ENCODE data around the gene SPRYD4.
"Not testable (repeated sequence)": the region's sequence is repeated elsewhere in the genome, so short reads cannot be mapped to it uniquely, and the experiment has no call there.

The SPRYD4 gene

GRCh38 chr12:56434828-56435227 is 33.5 kb upstream of the SPRYD4 start:
- Histone ChIP-seq H3K9ac (ENCODE audit: low read length) (no peak overlapping the region), H3K9me2 (replicated peaks; ENCODE audit: insufficient read depth, low read length) (no peaks in the 10 kb centered on the region), H3F3A (ENCODE audit: insufficient read depth, low read length) (no peaks in the 10 kb centered on the region), H3K9me3 (replicated peaks; ENCODE audit: insufficient read depth, low read length) (no peaks in the 10 kb centered on the region), H3K27ac (ENCODE audit: low read length) (no peak overlapping the region), H3K4me3 (ENCODE audit: low read length) (no peak overlapping the region), H2AFZ (ENCODE audit: low read length) (no peak overlapping the region), H3K79me2 (ENCODE audit: low read length) (peaks cover 49% of the 10 kb centered on the region), H3K4me2 (ENCODE audit: low read depth, low read length) (no peak overlapping the region), H3K4me1 (ENCODE audit: low read length) (no peaks in the 10 kb centered on the region), H4K20me1 (ENCODE audit: insufficient read depth, low read length) (no peaks in the 10 kb centered on the region), H3K36me3 (replicated peaks; ENCODE audit: insufficient read depth, low read length) (no peaks in the 10 kb centered on the region), H3K27me3 (replicated peaks; ENCODE audit: insufficient read depth, low read length) (no peaks in the 10 kb centered on the region)
- DNase-seq, result no peak
- no peak for TF ChIP-seq CTCF (IDR thresholded peaks at IDR 0.05; ENCODE audit: low read length)
- no peak for TF ChIP-seq EZH2 (optimal IDR thresholded peaks at IDR 0.05; ENCODE audit: low read depth, low read length)
- TF ChIP-seq EZH2phosphoT487 (IDR thresholded peaks at IDR 0.05; ENCODE audit: low read length), result no peak

GRCh38 chr12:56437430-56438176 is 30.8 kb upstream of the SPRYD4 start:
- no peak overlapping the region for H2AFZ ChIP-seq (ENCODE audit: low read length)
- H3K4me3 ChIP-seq (ENCODE audit: low read length), result no peak overlapping the region
- no peaks in the 10 kb centered on the region for H3K9me2 ChIP-seq (replicated peaks; ENCODE audit: insufficient read depth, low read length)
- peaks cover 74% of the 10 kb centered on the region for H3K79me2 ChIP-seq (ENCODE audit: low read length)
- no peaks in the 10 kb centered on the region for H3K36me3 ChIP-seq (replicated peaks; ENCODE audit: insufficient read depth, low read length)
- no peak for TF ChIP-seq EZH2phosphoT487 (IDR thresholded peaks at IDR 0.05; ENCODE audit: low read length)
- TF ChIP-seq CTCF (IDR thresholded peaks at IDR 0.05; ENCODE audit: low read length), result no peak
- TF ChIP-seq EZH2 (optimal IDR thresholded peaks at IDR 0.05; ENCODE audit: low read depth, low read length), result no peak
- H3K4me1 ChIP-seq (ENCODE audit: low read length), result no peaks in the 10 kb centered on the region
- H4K20me1 ChIP-seq (ENCODE audit: insufficient read depth, low read length), result no peaks in the 10 kb centered on the region
- H3K9me3 ChIP-seq (replicated peaks; ENCODE audit: insufficient read depth, low read length), result no peaks in the 10 kb centered on the region
- no peak overlapping the region for H3K9ac ChIP-seq (ENCODE audit: low read length)
- H3K4me2 ChIP-seq (ENCODE audit: low read depth, low read length), result no peak overlapping the region
- H3K27me3 ChIP-seq (replicated peaks; ENCODE audit: insufficient read depth, low read length), result no peaks in the 10 kb centered on the region
- no peak for DNase-seq
- no peaks in the 10 kb centered on the region for H3F3A ChIP-seq (ENCODE audit: insufficient read depth, low read length)
- H3K27ac ChIP-seq (ENCODE audit: low read length), result no peak overlapping the region

GRCh38 chr12:56443208-56443607 is 25.2 kb upstream of the SPRYD4 start:
- H3K4me2 ChIP-seq (ENCODE audit: low read depth, low read length); H3K4me1 ChIP-seq (ENCODE audit: low read length); H3K36me3 ChIP-seq (replicated peaks; ENCODE audit: insufficient read depth, low read length); H3K9me2 ChIP-seq (replicated peaks; ENCODE audit: insufficient read depth, low read length); H3K9me3 ChIP-seq (replicated peaks; ENCODE audit: insufficient read depth, low read length); H3K27ac ChIP-seq (ENCODE audit: low read length); H3K9ac ChIP-seq (ENCODE audit: low read length); H3K4me3 ChIP-seq (ENCODE audit: low read length); H4K20me1 ChIP-seq (ENCODE audit: insufficient read depth, low read length); H2AFZ ChIP-seq (ENCODE audit: low read length); DNase-seq; H3F3A ChIP-seq (ENCODE audit: insufficient read depth, low read length); H3K27me3 ChIP-seq (replicated peaks; ENCODE audit: insufficient read depth, low read length): not testable (repeated sequence)
- H3K79me2 ChIP-seq (ENCODE audit: low read length), result peaks cover 65% of the 10 kb centered on the region
